Thoracic aorta (tissue), 2 donors: ENCODE data around the gene ABCB8. TPM values are rescaled to one million over a fixed set of nuclear protein-coding genes. Genes with fewer than 3 reads are reported as not detected.

Experiments used
- ATAC-seq: fragments of 150-250 bp; one replicate; pipeline ENCODE4 v1.8.0; 2017; ENCODE audit warnings: low read depth; ENCODE audit not compliant: insufficient number of reproducible peaks, low FRiP score
- DNase-seq: peaks from one replicate; pipeline ENCODE4 v3.0.0-alpha.2; 2020; ENCODE audit warnings: low spot score
- H3K27ac ChIP-seq, 2 donors: fragments of 200-600 bp; sonication (generic); 1 replicate in 1 of 2; 2 replicates in 1 of 2; pipeline ENCODE4 v1.5.1; 2016; ENCODE audit warnings: mild to moderate bottlenecking in 2 of 2, moderate library complexity in 2 of 2
- H3K27me3 ChIP-seq: fragments of 200-600 bp; sonication (generic); replicated peaks from 2 replicates; pipeline ENCODE4 v1.6.0; 2016; ENCODE audit warnings: mild to moderate bottlenecking; ENCODE audit not compliant: insufficient read depth
- H3K36me3 ChIP-seq: fragments of 200-600 bp; sonication (generic); one replicate; pipeline ENCODE4 v1.5.1; 2016
- H3K4me1 ChIP-seq, 2 donors: fragments of 200-600 bp; sonication (generic); 1 replicate in 1 of 2; 2 replicates in 1 of 2; pipeline versions ENCODE4 v1.5.1 to v1.6.0; 2016; ENCODE audit warnings: low read depth in 2 of 2, mild to moderate bottlenecking in 1 of 2; ENCODE audit not compliant: control insufficient read depth in 1 of 2
- H3K4me3 ChIP-seq: fragments of 200-600 bp; sonication (generic); 2 replicates; pipeline ENCODE4 v1.5.1; 2016; ENCODE audit warnings: mild to moderate bottlenecking
- H3K9me3 ChIP-seq: fragments of 200-600 bp; sonication (generic); 2 replicates; pipeline ENCODE4 v1.5.1; 2016
- total RNA-seq, 2 donors: library from RNA; depleted of rRNA; stranded (reverse); fragments of >200 nt; gene quantifications; one replicate each; pipeline versions ENCODE4 v1.1.0 to v1.2.3, GENCODE V29; 2016
- TF ChIP-seq, protein P1 (sequence below): fragments of 200-600 bp; sonication (generic); IDR thresholded peaks from one replicate; pipeline ENCODE4 v1.5.1; 2019; ENCODE audit warnings: antibody characterized with exemption

The ABCB8 gene
- total RNA-seq, 2 donors from 2014 or later = 34.1 to 35.1 TPM

DNA sequence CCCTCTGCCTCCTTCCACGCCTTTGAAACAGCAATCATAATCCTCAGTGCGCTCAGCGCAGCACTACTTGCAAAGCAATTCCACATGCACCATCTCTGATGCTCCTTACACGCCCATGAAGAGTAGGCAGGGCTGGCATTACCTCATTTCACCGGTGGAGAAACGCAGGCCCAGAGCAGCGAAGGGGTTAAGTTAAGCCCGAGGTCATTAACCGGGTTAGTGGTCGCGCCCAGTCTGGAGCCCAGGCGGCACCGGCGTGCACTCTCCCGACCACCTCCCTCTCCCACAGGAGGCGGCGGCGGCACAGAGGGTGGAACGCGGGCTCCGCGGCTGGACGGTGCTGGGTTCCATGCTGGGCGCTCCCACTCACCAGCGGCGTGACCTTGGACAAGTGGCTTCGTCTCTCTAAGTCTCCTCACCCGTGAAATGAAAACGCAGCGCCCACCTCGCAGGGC, 51.8 kb downstream of the ABCB8 start:
- Histone ChIP-seq H3K4me3 (peak overlapping the region; percentile 98), H3K27me3 (no peaks in the 10 kb centered on the region), H3K36me3 (peaks cover 12% of the 10 kb centered on the region), H3K27ac (peak overlapping the region; percentile 96 to 99), H3K4me1 (peaks cover 25 to 47% of the 10 kb centered on the region in 2 donors), H3K9me3 (no peaks in the 10 kb centered on the region)
- TF ChIP-seq, protein P1, sequence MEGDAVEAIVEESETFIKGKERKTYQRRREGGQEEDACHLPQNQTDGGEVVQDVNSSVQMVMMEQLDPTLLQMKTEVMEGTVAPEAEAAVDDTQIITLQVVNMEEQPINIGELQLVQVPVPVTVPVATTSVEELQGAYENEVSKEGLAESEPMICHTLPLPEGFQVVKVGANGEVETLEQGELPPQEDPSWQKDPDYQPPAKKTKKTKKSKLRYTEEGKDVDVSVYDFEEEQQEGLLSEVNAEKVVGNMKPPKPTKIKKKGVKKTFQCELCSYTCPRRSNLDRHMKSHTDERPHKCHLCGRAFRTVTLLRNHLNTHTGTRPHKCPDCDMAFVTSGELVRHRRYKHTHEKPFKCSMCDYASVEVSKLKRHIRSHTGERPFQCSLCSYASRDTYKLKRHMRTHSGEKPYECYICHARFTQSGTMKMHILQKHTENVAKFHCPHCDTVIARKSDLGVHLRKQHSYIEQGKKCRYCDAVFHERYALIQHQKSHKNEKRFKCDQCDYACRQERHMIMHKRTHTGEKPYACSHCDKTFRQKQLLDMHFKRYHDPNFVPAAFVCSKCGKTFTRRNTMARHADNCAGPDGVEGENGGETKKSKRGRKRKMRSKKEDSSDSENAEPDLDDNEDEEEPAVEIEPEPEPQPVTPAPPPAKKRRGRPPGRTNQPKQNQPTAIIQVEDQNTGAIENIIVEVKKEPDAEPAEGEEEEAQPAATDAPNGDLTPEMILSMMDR = no peak
- no peak for DNase-seq
- ATAC-seq = no peak

DNA sequence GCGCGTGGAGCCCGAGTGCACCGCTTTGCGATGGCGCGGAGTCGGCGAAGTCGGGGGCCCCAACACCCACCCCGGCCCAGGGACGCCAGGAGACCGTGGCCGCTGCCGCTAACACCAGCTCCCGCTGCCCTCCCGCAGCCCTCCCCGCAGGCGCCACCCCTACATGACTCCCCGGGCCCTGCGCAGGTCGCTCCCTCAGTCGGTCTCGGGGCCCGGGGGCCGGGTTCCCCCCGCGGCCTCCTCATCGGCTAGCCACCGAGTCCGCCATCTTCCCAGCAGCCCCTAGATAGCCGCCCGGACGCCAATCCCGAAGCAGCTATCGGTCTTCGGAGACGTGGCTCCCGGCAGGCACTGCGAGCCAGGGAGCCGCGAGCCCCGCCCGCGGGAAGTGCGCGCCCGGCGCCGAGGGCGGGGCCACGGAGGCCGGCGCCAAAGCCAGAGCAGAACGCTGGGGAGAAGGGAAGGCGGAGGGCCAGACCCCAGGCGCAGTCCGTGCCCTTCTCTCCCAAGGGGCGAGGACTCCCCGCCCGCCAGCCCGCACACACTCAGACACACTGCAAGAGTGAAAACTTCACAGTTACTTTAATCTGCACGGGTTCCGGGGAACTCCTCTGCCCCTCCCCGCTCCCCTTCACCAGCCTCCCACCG, 52.4 kb downstream of the ABCB8 start, which contains the start of gene FASTK:
Gene FASTK (minus strand): TSS at position 288 of the 648 bp plus-strand sequence. CDS start 43 bp downstream, at position 245.
- H3K4me3 ChIP-seq = peak within 1 kb of the TSS; percentile 98
- no peaks in the 10 kb centered on the region for H3K27me3 ChIP-seq
- DNase-seq = peak; percentile 74
- ATAC-seq = peak; percentile 72
- H3K27ac ChIP-seq = peak within 1 kb of the TSS; percentile 96 to 99
- no peaks in the 10 kb centered on the region for H3K9me3 ChIP-seq
- peaks cover 6% of the 10 kb centered on the region for H3K36me3 ChIP-seq
- TF ChIP-seq, protein P1 = no peak
- H3K4me1 ChIP-seq = peaks cover 29 to 52% of the 10 kb centered on the region in 2 donors

DNA sequence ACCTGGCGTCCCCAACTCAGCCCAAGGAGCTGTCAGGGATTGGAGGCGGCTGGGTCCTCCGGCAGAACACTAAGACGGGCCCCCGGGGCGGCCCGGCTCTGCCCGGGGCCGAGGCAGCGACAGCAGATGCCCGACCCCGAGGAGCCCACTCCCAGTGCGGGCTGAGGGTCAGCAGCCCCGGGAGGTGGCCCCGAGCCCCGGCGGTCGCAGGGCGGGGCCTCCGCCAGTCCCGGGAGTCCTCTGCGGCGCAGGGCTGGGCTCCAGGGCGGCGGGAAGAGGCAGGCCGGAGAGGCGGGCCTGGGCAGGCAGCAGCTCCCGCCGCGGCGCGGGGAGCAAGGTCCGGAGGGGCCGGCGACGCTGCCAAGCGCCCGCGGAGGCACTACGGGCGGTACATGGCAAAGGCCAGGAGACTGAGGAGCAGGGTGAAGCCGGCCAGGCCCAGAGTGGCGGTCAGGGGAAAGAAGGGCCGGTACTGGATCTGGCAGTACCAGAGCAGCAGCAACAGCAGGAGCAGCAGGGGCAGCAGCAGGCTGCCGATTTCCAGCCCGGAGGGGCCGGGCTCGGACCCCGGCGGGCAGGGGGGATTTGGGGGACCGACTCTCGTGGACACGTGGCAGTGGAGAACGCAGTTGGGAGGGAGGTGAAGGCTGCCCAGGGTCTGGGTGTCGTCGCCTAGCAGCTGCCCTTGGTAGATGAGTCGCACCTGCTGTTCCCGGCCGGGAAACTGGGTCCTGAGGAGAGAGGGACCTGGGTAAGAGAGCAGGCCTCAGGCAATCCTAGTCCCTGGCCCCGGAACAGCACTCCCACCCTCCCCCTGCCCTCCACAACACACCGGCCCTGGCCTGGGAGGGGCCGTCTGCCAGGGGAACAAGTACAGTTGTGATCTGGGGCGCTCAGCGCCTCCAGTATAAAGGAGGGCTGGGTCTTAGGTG, 53.2 kb downstream of the ABCB8 start:
- Histone ChIP-seq H3K36me3 (no peaks in the 10 kb centered on the region), H3K27ac (peak overlapping the region; percentile 96 to 99), H3K4me1 (peaks cover 31 to 55% of the 10 kb centered on the region in 2 donors), H3K27me3 (no peaks in the 10 kb centered on the region), H3K9me3 (no peaks in the 10 kb centered on the region), H3K4me3 (peak overlapping the region; percentile 98)
- TF ChIP-seq, protein P1 = no peak
- DNase-seq (no peak), ATAC-seq (no peak)

DNA sequence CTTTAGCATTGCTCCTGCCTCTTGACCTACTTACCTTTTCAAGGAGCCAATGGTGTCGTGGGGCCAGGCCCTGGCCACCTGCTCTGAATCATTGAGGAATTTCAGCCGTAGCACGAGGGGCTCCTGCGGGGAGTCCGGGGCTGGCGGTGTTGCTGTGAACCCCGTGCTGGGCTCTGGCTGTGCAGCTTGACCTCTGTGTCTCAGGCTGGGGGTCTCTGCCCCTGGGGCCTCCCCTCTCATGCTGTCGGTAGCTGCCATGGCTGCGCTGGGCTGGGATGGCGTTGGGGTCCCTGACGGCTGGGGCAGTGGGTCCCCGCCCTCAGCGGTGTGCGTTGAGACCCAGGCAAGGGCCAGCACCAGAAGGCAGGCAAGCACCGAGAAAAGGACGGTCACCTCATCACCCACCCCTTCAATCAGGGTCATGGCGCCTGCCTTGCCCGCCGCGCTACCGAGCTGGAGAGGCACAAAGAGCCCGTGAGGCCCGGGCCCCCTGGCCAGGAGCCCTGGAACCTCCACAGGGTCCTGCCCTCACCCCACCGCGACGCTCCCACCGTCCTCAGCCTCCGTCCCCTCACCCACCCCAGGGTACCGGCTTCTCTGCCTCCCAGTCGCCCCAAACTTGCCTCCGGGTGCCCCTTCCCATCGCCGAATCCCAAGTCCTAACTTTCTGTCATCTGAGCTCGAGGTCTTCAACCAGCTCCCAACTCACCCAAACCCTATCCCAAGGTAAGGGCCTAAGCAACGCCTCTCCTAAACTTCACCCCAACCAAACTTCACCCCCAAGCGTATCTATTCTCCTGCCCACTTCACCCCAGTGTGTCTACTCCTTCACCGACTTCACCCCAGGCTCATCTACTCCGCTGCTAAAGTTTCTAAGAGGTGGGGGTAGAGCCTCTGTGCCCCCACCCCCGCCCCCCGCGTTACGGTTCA, 54.2 kb downstream of the ABCB8 start:
- DNase-seq = no peak
- TF ChIP-seq, protein P1 = no peak
- Histone ChIP-seq H3K4me3 (peak overlapping the region; percentile 98), H3K36me3 (no peaks in the 10 kb centered on the region), H3K4me1 (peaks cover 31 to 55% of the 10 kb centered on the region in 2 donors), H3K27me3 (no peaks in the 10 kb centered on the region), H3K27ac (peak overlapping the region; percentile 96 to 99), H3K9me3 (no peaks in the 10 kb centered on the region)
- no peak for ATAC-seq
